Measurements from ENCODE around the gene DGKQ.

DGKQ gene

GRCh38 chr4:960140-960635, 13.2 kb downstream of the DGKQ start:
- peak; percentile 51 for DNase-seq

- DNase-seq, result peak; percentile 54
Measured at GRCh38 chr4:959338-960139, 13.8 kb downstream of the DGKQ start.

GRCh38 chr4:958696-959337, 14.6 kb downstream of the DGKQ start:
- peak; percentile 56 for DNase-seq

- DNase-seq, result peak; percentile 50
Measured at GRCh38 chr4:958314-958665, 15.1 kb downstream of the DGKQ start.

GRCh38 chr4:957581-958313, 15.6 kb downstream of the DGKQ start:
- DNase-seq, result peak; percentile 52

- peak; percentile 50 for DNase-seq
Measured at GRCh38 chr4:957231-957580, 16.2 kb downstream of the DGKQ start.

GRCh38 chr4:956531-957230, 16.7 kb downstream of the DGKQ start:
- DNase-seq, result peak; percentile 25

- DNase-seq, result peak; percentile 42
Measured at GRCh38 chr4:955931-956381, 17.4 kb downstream of the DGKQ start.

GRCh38 chr4:955161-955921, 18.0 kb downstream of the DGKQ start:
- DNase-seq, result peak; percentile 53

GRCh38 chr4:954211-955020, 19.0 kb downstream of the DGKQ start:
- DNase-seq, result peak; percentile 41

- DNase-seq, result peak; percentile 54
Measured at GRCh38 chr4:953574-953915, 19.8 kb downstream of the DGKQ start.

- DNase-seq, result peak; percentile 57
Measured at GRCh38 chr4:952881-953573, 20.3 kb downstream of the DGKQ start.

- peak; percentile 60 for DNase-seq
Measured at GRCh38 chr4:951594-952468, 21.5 kb downstream of the DGKQ start.

- peak; percentile 28 for DNase-seq
Measured at GRCh38 chr4:951186-951585, 22.2 kb downstream of the DGKQ start.

- peak; percentile 46 for DNase-seq
Measured at GRCh38 chr4:950136-951020, 23.0 kb downstream of the DGKQ start.

- peak; percentile 44 for DNase-seq
Measured at GRCh38 chr4:949656-950055, 23.7 kb downstream of the DGKQ start.

GRCh38 chr4:948936-949300, 24.5 kb downstream of the DGKQ start:
- DNase-seq, result peak; percentile 58

- peak; percentile 55 for DNase-seq
Measured at GRCh38 chr4:948101-948935, 25.1 kb downstream of the DGKQ start.
